Esophagus muscularis mucosa (tissue), 3 donors: ENCODE measurements around the gene DENND2A.

Source experiments
- POLR2A ChIP-seq: fragments of 450-650 bp; IDR thresholded peaks from one replicate; pipeline ENCODE4 v1.6.1; 2017; ENCODE audit warnings: antibody characterized with exemption, moderate library complexity, mild to moderate bottlenecking, low read depth
- TF ChIP-seq, protein P1 (sequence below), 3 experiments: fragments of 200-600 bp in 2 of 3; fragments of 450-650 bp in 1 of 3; sonication (generic) in 2 of 3; IDR thresholded peaks; one replicate each; pipeline ENCODE4 v1.5.1; 2017 to 2019; ENCODE audit warnings: antibody characterized with exemption in 3 of 3, mild to moderate bottlenecking in 2 of 3, moderate library complexity in 1 of 3

DNA sequence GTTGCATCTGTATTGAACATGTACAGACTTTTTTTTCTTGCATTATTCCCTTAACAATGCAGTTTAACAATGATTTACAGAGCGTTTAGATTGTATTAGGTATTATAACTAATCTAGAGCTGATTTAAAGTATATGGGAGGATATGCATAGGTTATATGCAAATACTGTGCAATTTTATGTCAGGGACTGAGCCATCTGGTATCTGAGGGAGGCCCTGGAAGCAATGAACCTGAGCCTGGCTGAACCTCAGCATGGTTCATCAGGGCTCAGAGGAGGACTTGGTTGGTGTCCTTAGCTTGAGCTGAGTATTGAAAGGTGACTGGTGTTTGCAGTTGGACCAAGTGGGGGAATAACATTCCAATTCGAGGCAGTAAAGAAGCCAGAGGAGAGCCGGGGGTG, 36.9 kb upstream of the DENND2A start:
- TF ChIP-seq POLR2A, result no peak
- TF ChIP-seq, protein P1, sequence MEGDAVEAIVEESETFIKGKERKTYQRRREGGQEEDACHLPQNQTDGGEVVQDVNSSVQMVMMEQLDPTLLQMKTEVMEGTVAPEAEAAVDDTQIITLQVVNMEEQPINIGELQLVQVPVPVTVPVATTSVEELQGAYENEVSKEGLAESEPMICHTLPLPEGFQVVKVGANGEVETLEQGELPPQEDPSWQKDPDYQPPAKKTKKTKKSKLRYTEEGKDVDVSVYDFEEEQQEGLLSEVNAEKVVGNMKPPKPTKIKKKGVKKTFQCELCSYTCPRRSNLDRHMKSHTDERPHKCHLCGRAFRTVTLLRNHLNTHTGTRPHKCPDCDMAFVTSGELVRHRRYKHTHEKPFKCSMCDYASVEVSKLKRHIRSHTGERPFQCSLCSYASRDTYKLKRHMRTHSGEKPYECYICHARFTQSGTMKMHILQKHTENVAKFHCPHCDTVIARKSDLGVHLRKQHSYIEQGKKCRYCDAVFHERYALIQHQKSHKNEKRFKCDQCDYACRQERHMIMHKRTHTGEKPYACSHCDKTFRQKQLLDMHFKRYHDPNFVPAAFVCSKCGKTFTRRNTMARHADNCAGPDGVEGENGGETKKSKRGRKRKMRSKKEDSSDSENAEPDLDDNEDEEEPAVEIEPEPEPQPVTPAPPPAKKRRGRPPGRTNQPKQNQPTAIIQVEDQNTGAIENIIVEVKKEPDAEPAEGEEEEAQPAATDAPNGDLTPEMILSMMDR (IDR thresholded peaks at IDR 0.05), result no peak
